Measurements from ENCODE around the gene FSD1.
A peak's percentile ranks its signal among the peaks of the same experiment; 100 is the strongest.

The FSD1 gene
- long read RNA-seq, result 0 reads

GRCh38 chr19:4304538-4305256 lies at the start of gene FSD1:
FSD1 (plus strand) TSS chr19:4304598; CDS start chr19:4304747, 149 bp downstream.
- Histone ChIP-seq H3K27me3 (ENCODE audit: insufficient read depth, poor library complexity, severe bottlenecking) (peaks cover 9% of the 10 kb centered on the region), H3K27ac (replicated peaks) (no peak within 1 kb of the TSS), H3K4me3 (replicated peaks; ENCODE audit: insufficient read depth, low read length) (no peak within 1 kb of the TSS)
- DNase-seq (ENCODE audit: low read depth in 1 of 2, low spot score in 1 of 2), result no peak
- no peak for TF ChIP-seq SPI1 (IDR thresholded peaks at IDR 0.05; ENCODE audit: borderline replicate concordance, low read depth)
- no peak for TF ChIP-seq CTCF (IDR thresholded peaks at IDR 0.05; ENCODE audit: insufficient read depth, low read length)
- TF ChIP-seq POLR2AphosphoS5 (IDR thresholded peaks at IDR 0.05; ENCODE audit: low read depth), result no peak
- TF ChIP-seq REST (IDR thresholded peaks at IDR 0.05; ENCODE audit: insufficient replicate concordance, low read depth), result no peak
- no peak for TF ChIP-seq GABPA (IDR thresholded peaks at IDR 0.05; ENCODE audit: low read depth)

- Histone ChIP-seq H3K27ac (replicated peaks) (no peak overlapping the region), H3K27me3 (ENCODE audit: insufficient read depth, poor library complexity, severe bottlenecking) (no peaks in the 10 kb centered on the region), H3K4me3 (replicated peaks; ENCODE audit: insufficient read depth, low read length) (no peak overlapping the region)
- peak in 1 of 2 experiments; percentile 20 for DNase-seq (ENCODE audit: low read depth in 1 of 2, low spot score in 1 of 2)
- TF ChIP-seq POLR2AphosphoS5 (IDR thresholded peaks at IDR 0.05; ENCODE audit: low read depth) (no peak), CTCF (IDR thresholded peaks at IDR 0.05; ENCODE audit: insufficient read depth, low read length) (peak; percentile 14)
Observed at GRCh38 chr19:4256563-4256962, 47.8 kb upstream of the FSD1 start.

GRCh38 chr19:4257025-4257424 lies 47.4 kb upstream of the FSD1 start:
- H3K27ac ChIP-seq (replicated peaks), result no peak overlapping the region
- H3K4me3 ChIP-seq (replicated peaks; ENCODE audit: insufficient read depth, low read length), result no peak overlapping the region
- H3K27me3 ChIP-seq (ENCODE audit: insufficient read depth, poor library complexity, severe bottlenecking), result no peaks in the 10 kb centered on the region
- no peak for DNase-seq (ENCODE audit: low read depth in 1 of 2, low spot score in 1 of 2)
- no peak for TF ChIP-seq SPI1 (IDR thresholded peaks at IDR 0.05; ENCODE audit: borderline replicate concordance, low read depth)
- TF ChIP-seq GABPA (IDR thresholded peaks at IDR 0.05; ENCODE audit: low read depth), result no peak
- TF ChIP-seq CTCF (IDR thresholded peaks at IDR 0.05; ENCODE audit: insufficient read depth, low read length), result no peak
- no peak for TF ChIP-seq REST (IDR thresholded peaks at IDR 0.05; ENCODE audit: insufficient replicate concordance, low read depth)

- H3K27ac ChIP-seq (replicated peaks), result no peak overlapping the region
- no peak for TF ChIP-seq REST (IDR thresholded peaks at IDR 0.05; ENCODE audit: insufficient replicate concordance, low read depth)
- no peak for TF ChIP-seq CTCF (IDR thresholded peaks at IDR 0.05; ENCODE audit: insufficient read depth, low read length)
- no peak for TF ChIP-seq SPI1 (IDR thresholded peaks at IDR 0.05; ENCODE audit: borderline replicate concordance, low read depth)
- no peak for TF ChIP-seq POLR2AphosphoS5 (IDR thresholded peaks at IDR 0.05; ENCODE audit: low read depth)
- no peak for TF ChIP-seq GABPA (IDR thresholded peaks at IDR 0.05; ENCODE audit: low read depth)
Observed at GRCh38 chr19:4258181-4258580, 46.2 kb upstream of the FSD1 start.

More at GRCh38 chr19:4258181-4258580, 46.2 kb upstream of the FSD1 start:
- Histone ChIP-seq H3K27me3 (ENCODE audit: insufficient read depth, poor library complexity, severe bottlenecking) (no peaks in the 10 kb centered on the region), H3K4me3 (replicated peaks; ENCODE audit: insufficient read depth, low read length) (no peak overlapping the region)
- DNase-seq (ENCODE audit: low read depth in 1 of 2, low spot score in 1 of 2), result no peak
